H7 (cell line): ENCODE measurements around the gene CADM2. TPM values are rescaled to one million over a fixed set of nuclear protein-coding genes. Genes with fewer than 3 reads are reported as not detected.

Source experiments
- DNase-seq: peaks from one replicate; pipeline ENCODE4 v3.0.0; 2012
- H3K27me3 ChIP-seq: 2 replicates; pipeline ENCODE4 v1.6.0; 2011; ENCODE audit warnings: mild to moderate bottlenecking, low read length; ENCODE audit not compliant: control insufficient read depth, insufficient read depth
- H3K36me3 ChIP-seq: replicated peaks from 2 replicates; pipeline ENCODE4 v1.5.1; 2011; ENCODE audit warnings: low read length; ENCODE audit not compliant: control insufficient read depth, insufficient read depth
- H3K4me3 ChIP-seq: 2 replicates; pipeline ENCODE4 v1.5.1; 2011; ENCODE audit warnings: low read depth, mild to moderate bottlenecking, control low read depth, low read length, moderate library complexity; ENCODE audit not compliant: insufficient read depth
- total RNA-seq: library from RNA; depleted of rRNA; stranded (reverse); fragments of >200 nt; shearing (Covaris generic); gene quantifications from 2 replicates; pipeline ENCODE4 v1.2.3, GENCODE V29; 2014

CADM2 gene
- total RNA-seq, 1 experiment from 2014 or later: 2.7 TPM

DNA sequence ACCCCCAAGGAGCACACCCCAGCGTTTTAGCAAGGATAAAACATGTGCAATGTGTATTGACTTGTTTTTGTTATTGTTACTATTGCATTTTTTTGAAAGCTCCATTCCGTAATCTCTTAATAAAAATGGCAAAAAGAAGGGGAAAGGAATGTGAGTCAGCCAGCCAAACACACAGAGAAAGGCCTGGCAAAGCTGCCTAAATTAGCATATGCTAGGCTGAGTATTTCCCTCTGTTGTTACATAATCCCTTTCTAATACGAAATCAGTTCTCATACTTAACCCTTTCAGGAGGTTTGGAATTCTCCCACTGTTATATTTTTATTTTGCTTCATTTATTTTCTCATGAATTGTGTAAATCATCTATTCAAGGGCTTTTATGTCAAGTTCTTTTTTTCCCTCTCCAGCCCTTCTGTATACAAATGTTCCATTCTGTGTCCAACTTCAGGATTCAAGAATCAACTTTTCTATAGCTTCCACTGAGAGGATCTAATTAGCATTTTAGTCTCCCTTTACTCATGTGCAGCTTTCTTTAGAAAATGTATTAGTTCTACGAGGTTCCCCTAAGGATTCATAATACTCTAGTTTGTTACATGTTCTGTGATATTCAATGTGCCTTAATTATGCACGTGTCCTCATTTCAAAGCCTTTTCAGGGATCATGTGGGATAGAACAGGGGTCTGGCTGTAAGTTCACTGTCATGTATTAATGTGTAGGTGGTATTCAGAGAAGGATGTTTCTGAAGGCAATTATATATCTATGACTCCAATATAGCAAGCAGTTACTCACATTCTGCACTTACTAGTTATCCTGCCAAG lies 9.2 kb downstream of the CADM2 start:
- Histone ChIP-seq H3K36me3 (no peaks in the 10 kb centered on the region), H3K27me3 (no peaks in the 10 kb centered on the region), H3K4me3 (no peak overlapping the region)
- no peak for DNase-seq

DNA sequence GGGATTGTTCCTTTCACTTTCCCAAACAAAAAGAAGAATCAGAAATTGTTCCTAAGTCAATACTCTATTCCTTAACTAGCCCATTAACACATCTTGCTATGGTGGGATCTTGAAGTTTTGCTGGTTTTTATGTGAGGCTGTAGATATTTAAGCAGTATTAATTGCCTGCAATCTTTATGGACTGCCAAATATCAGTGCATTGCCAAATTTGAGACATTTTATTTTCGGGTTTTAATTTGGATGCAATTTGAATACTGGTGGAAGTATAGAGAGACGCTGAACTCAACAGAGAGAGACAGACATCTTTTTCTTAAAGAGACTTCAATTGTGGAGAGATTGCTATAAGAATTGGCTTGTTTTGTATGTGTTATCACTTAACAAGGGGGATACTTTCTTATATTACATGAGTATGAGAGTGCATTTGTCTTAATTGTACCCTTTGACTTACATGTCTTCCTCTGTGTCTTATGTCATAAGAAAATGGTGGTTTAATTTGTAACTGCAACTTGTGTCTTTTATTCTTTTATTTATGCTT lies 10.0 kb downstream of the CADM2 start:
- no peaks in the 10 kb centered on the region for H3K36me3 ChIP-seq
- H3K4me3 ChIP-seq: no peak overlapping the region
- H3K27me3 ChIP-seq: no peaks in the 10 kb centered on the region
- DNase-seq: no peak

DNA sequence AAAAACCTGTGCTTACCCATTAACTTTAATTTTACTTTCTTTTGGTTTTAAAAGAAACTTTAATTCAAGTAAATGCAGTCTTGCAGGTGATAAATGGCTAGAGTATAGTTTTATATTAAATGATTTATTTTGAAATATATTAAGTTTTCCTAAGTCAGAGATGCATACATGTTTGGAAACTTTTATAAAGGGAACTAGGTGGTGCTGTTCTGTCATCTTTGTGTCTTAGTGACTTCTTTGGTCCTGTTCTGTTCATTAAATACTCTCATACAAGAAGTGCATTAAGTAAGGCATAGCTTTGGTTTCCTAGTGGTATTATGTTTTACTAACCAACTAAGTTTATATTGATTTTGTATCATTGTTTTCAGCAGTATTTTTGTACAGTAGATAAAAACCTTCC lies 15.6 kb downstream of the CADM2 start:
- Histone ChIP-seq H3K27me3 (no peaks in the 10 kb centered on the region), H3K4me3 (no peak overlapping the region), H3K36me3 (no peaks in the 10 kb centered on the region)
- DNase-seq: no peak

- no peaks in the 10 kb centered on the region for H3K36me3 ChIP-seq
- no peak for DNase-seq
- H3K27me3 ChIP-seq: no peaks in the 10 kb centered on the region
- H3K4me3 ChIP-seq: no peak overlapping the region
Measured at GRCh38 chr3:84977021-84977420, 18.2 kb downstream of the CADM2 start.

GRCh38 chr3:84978843-84979242 lies 20.1 kb downstream of the CADM2 start:
- no peaks in the 10 kb centered on the region for H3K27me3 ChIP-seq
- DNase-seq: no peak
- H3K36me3 ChIP-seq: no peaks in the 10 kb centered on the region
- no peak overlapping the region for H3K4me3 ChIP-seq

- Histone ChIP-seq H3K4me3 (no peak overlapping the region), H3K36me3 (no peaks in the 10 kb centered on the region), H3K27me3 (no peaks in the 10 kb centered on the region)
- no peak for DNase-seq
Measured at GRCh38 chr3:84980011-84980410, 21.2 kb downstream of the CADM2 start.

DNA sequence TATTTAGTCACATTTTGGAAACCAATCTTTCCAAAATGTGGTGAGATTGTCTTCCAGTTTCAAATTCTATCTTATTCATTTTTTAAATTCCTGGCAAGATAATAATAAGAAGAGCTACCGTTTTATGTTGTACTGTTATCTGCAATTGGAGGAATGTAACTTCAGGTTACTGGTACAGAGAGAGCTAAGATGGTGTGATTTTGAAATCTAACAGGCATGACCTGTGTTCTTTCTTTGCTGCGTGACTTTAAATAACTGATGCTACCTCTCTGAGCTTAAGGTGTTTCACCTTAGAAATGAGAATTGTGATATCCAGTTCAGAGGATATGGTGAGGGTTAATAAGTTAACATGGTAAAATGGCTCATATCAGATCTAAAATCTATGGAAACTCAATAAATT lies 21.7 kb downstream of the CADM2 start:
- no peaks in the 10 kb centered on the region for H3K36me3 ChIP-seq
- no peak overlapping the region for H3K4me3 ChIP-seq
- no peak for DNase-seq
- H3K27me3 ChIP-seq: no peaks in the 10 kb centered on the region

- H3K4me3 ChIP-seq: no peak overlapping the region
- DNase-seq: no peak
- H3K27me3 ChIP-seq: no peaks in the 10 kb centered on the region
- no peaks in the 10 kb centered on the region for H3K36me3 ChIP-seq
Measured at GRCh38 chr3:84983490-84983889, 24.7 kb downstream of the CADM2 start.

DNA sequence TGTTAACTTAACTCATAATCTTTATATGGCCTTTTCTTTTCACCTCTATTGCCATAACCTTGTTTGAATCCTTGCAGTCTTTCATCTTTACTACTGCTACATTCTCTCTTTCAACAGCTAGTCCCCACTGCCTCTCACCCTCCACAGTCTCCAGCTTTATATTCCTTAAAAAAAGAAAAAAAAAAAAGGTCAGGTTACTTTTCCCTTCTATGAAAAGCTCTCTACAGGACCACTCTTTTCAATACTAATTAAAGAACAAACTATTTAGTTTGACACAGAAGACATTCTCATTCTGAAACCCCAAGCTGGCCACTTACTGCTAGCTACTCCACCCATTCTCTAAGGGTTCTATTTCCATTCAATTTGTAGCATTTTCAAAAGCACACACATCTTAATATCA lies 25.6 kb downstream of the CADM2 start:
- Histone ChIP-seq H3K36me3 (no peaks in the 10 kb centered on the region), H3K27me3 (no peaks in the 10 kb centered on the region), H3K4me3 (no peak overlapping the region)
- DNase-seq: no peak

GRCh38 chr3:84985795-84986194 lies 27.0 kb downstream of the CADM2 start:
- DNase-seq: no peak
- Histone ChIP-seq H3K36me3 (no peaks in the 10 kb centered on the region), H3K27me3 (no peaks in the 10 kb centered on the region), H3K4me3 (no peak overlapping the region)

DNA sequence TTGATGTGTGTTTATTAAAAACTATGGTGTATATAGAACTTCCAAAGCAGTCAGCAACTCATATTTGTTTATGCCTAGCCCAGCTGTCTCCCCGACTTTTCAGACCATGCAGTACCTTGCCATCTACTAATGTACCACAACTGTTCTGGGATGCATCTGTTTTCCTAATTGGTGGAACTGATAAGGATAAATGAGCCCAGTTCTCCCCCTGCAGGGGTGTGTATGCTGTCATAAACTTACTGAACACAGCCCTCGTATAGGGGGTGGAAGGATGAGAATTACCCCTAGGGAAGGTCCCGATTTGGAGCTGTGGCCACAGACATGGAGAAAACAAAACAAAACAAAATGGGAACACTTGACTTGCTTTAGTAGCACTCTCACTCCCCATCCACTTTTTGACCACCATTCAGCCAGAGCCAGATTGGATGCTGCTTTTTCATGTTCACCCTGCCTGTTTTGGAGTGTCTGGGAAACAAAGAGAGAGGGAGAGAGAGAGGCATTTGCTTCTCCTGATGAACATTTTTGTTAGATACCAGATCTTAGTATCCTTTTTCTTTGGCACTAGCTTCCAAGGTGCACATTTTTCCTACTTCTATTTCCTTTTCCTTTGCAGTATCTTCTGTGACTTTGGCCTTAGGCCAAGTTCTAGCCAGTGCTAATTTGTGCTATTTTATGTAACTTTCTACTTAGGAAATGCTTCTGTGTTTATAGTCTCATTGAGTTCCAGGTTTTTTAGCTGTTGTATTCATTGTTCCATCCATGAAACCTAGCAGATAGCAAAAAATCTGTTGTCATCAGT lies 29.1 kb downstream of the CADM2 start:
- H3K27me3 ChIP-seq: no peaks in the 10 kb centered on the region
- H3K4me3 ChIP-seq: no peak overlapping the region
- no peak for DNase-seq
- H3K36me3 ChIP-seq: no peaks in the 10 kb centered on the region

- DNase-seq: no peak
- H3K27me3 ChIP-seq: no peaks in the 10 kb centered on the region
- H3K4me3 ChIP-seq: no peak overlapping the region
- no peaks in the 10 kb centered on the region for H3K36me3 ChIP-seq
Measured at GRCh38 chr3:84989102-84989501, 30.3 kb downstream of the CADM2 start.

DNA sequence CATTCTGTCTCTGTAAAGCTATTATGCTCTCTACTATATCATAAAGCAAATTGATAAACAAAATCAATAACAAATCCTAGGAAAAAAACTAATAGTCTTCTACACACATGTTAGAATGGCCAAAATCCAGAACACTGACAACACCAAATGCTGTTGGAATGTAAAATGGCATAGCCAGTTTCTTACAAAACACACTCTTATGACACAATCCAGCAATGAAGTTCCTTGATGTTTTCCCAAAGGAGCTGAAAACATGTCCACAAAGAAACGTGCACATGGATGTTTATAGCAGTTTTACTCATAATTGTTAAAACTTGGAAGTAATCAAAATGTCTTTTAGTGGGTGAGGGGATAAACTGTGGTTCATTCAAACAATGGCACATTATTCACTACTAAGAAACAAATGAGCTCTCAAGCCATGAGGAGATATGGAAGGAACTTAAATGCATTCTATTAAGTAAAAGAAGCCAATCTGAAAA lies 32.7 kb downstream of the CADM2 start:
- DNase-seq: no peak
- H3K4me3 ChIP-seq: no peak overlapping the region
- no peaks in the 10 kb centered on the region for H3K27me3 ChIP-seq
- no peaks in the 10 kb centered on the region for H3K36me3 ChIP-seq

DNA sequence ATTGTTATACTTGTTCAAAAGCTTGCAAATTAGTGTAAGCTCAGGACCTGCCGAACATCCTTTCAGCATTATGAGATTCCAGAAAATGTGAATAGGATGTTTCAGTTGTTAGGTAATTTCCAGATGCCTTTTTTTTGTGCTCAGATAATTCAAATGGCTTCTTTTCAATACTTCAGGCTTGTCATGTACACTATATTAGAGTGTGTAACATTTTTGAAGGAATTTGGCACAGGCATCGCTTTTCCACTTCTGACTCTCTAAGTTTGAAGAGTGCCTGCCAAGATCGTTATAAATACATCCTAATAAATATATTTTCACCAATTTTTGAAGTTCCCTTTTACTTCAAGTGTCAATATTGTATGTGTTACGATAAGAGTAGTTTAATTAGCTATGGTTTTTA lies 35.2 kb downstream of the CADM2 start:
- Histone ChIP-seq H3K4me3 (no peak overlapping the region), H3K27me3 (no peaks in the 10 kb centered on the region), H3K36me3 (no peaks in the 10 kb centered on the region)
- DNase-seq: no peak

DNA sequence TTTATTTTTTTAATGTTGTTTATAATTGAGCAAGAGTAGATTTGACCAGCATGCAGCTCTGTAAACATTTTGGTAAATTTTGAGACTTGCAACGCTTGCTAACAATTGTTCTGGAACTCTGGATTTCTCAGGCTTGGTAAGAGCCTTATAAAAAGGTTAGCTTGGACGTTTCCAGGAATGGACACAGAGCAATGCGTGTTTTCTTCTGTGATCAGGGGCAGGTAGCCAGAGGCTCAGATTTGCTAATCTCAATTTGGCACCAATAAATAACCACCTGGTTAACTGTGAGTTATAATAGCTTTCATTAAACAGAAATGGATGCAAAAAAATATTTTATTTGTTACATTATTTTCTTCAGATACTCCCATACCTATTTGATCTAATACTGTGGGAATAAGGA lies 39.8 kb downstream of the CADM2 start:
- no peak for DNase-seq

More for the DNA sequence above, 39.8 kb downstream of the CADM2 start:
- no peak overlapping the region for H3K4me3 ChIP-seq
- no peaks in the 10 kb centered on the region for H3K27me3 ChIP-seq
- no peaks in the 10 kb centered on the region for H3K36me3 ChIP-seq
